Measurements from ENCODE around the gene COL27A1. TPM values are rescaled to one million over a fixed set of nuclear protein-coding genes. Genes with fewer than 3 reads are reported as not detected.

Gene COL27A1
- total RNA-seq, 1 donor from 2014 or later = 13.0 TPM

DNA sequence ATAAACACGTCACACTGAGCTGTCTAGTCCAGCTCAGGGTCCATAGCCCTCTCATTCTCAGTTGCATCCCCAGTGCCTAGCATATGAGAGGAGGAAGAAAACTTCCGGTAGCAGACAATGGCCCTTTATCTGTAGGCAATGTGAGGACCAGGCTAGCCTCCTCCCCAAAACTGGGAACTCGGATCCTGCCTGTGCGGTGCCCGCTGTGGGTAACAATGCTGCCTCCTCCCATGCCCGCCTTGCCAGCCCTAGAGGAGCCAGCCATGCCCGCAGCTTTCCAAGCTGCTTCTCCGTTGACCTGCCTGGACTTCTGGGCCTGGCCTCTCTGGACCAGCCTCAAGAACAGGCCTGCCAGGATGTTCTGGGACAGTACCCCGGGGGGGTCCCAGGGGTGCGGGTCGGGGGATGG is 93.0 kb downstream of the COL27A1 start:
- TF ChIP-seq, protein P1, sequence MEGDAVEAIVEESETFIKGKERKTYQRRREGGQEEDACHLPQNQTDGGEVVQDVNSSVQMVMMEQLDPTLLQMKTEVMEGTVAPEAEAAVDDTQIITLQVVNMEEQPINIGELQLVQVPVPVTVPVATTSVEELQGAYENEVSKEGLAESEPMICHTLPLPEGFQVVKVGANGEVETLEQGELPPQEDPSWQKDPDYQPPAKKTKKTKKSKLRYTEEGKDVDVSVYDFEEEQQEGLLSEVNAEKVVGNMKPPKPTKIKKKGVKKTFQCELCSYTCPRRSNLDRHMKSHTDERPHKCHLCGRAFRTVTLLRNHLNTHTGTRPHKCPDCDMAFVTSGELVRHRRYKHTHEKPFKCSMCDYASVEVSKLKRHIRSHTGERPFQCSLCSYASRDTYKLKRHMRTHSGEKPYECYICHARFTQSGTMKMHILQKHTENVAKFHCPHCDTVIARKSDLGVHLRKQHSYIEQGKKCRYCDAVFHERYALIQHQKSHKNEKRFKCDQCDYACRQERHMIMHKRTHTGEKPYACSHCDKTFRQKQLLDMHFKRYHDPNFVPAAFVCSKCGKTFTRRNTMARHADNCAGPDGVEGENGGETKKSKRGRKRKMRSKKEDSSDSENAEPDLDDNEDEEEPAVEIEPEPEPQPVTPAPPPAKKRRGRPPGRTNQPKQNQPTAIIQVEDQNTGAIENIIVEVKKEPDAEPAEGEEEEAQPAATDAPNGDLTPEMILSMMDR (IDR thresholded peaks at IDR 0.05) = no peak
- H3K27ac ChIP-seq = no peak overlapping the region
- H3K4me1 ChIP-seq = peaks cover 19% of the 10 kb centered on the region
- H3K4me3 ChIP-seq = no peak overlapping the region
- no peaks in the 10 kb centered on the region for H3K9me3 ChIP-seq
- no peaks in the 10 kb centered on the region for H3K27me3 ChIP-seq (ENCODE audit: low read depth)
- H3K36me3 ChIP-seq = no peaks in the 10 kb centered on the region
- ATAC-seq (no peak), DNase-seq (no peak)
- intact Hi-C loops (cut with DNase I) = no loop called here

DNA sequence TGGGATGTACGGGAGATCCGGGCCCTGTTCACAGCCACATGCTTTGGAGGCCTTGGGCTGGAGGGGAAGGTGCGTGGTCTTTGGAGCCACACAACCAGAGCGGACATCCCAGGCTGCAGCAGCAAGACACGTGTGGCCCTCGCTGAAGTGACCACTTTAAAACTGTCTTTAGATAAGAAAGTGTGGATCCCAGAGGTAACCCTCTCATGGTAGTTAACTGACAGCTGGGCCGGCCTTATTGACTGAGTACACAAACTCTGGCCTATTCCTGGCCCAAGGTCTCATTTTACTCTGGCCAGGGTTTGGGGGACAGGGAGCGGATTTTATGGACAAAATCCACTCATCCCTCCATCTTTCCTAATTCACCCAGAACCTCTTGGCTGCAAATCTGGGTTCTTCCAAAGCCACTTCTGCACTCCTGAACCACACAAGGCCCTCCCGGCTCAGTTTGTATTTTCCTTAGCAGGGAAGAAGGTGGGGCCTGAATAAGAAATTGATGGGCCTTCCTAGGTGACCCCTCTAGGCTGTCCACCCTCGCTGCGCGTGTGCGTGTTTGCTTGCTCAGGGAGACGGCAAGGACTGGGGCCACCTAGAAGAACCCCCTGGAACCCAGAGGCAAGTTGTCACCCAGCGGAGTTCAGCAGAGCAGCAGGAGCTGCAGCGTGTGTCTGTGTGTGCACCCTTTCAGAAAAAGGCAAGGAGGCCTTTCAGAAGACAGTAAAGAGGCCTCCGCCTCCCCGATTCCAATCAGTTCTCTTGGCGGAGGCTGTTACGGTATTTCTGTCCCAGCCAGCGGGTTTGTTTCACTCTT is 94.3 kb downstream of the COL27A1 start:
- intact Hi-C loops (cut with DNase I) = no loop called here
- H3K4me3 ChIP-seq = no peak overlapping the region
- DNase-seq (no peak), ATAC-seq (peak; percentile 3 to 7)
- H3K27ac ChIP-seq = no peak overlapping the region
- TF ChIP-seq, protein P1 (IDR thresholded peaks at IDR 0.05) = no peak
- no peaks in the 10 kb centered on the region for H3K27me3 ChIP-seq (ENCODE audit: low read depth)
- no peaks in the 10 kb centered on the region for H3K36me3 ChIP-seq
- H3K4me1 ChIP-seq = peaks cover 19% of the 10 kb centered on the region
- H3K9me3 ChIP-seq = no peaks in the 10 kb centered on the region

DNA sequence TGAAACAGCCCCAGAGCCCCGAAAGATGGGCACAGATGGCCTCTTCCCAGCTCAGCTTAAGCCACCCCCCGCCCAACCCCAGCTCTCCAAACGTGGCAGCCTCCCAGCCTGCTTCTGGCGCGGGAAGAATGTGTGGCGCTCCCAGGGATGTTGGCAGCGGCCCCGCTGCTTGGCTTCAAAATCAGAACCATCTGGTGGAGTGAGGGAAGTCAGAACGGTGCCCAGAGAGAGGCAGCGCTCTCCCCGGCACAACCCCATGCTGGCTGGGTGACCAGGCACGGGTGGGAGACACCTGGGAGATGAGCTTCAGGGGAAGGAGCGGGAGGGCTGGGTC is 94.9 kb downstream of the COL27A1 start:
- H3K36me3 ChIP-seq = no peaks in the 10 kb centered on the region
- peaks cover 19% of the 10 kb centered on the region for H3K4me1 ChIP-seq
- no peak overlapping the region for H3K27ac ChIP-seq
- intact Hi-C loops (cut with DNase I) = no loop called here
- TF ChIP-seq, protein P1 (IDR thresholded peaks at IDR 0.05) = no peak
- H3K27me3 ChIP-seq (ENCODE audit: low read depth) = no peaks in the 10 kb centered on the region
- no peak overlapping the region for H3K4me3 ChIP-seq
- DNase-seq (peak; percentile 85), ATAC-seq (peak; percentile 89 to 92)
- H3K9me3 ChIP-seq = no peaks in the 10 kb centered on the region

DNA sequence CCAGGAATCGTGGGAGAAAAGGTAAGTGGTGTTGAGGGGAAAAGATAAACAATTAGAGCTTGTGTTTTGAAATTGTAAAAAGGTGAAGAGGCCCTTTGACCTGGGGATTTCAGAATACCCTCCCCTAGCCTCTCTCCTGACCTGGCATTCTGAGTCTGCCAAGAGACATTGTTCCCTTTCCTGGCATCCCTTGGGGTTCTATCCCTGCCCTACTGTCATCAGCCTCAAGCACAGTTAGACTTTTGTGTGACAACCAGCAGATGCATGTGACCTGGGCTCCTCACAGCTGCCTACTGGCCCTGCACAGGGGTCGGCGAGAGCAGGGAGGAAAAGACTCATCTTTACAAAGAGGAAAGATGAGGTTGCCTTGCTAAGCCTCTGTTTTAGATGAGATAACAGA is 95.3 kb downstream of the COL27A1 start:
- Histone ChIP-seq H3K27me3 (ENCODE audit: low read depth) (no peaks in the 10 kb centered on the region), H3K36me3 (no peaks in the 10 kb centered on the region), H3K4me1 (peaks cover 19% of the 10 kb centered on the region), H3K4me3 (no peak overlapping the region), H3K9me3 (no peaks in the 10 kb centered on the region), H3K27ac (no peak overlapping the region)
- DNase-seq (no peak), ATAC-seq (no peak)
- intact Hi-C loops (cut with DNase I) = no loop called here
- TF ChIP-seq, protein P1 (IDR thresholded peaks at IDR 0.05) = no peak

DNA sequence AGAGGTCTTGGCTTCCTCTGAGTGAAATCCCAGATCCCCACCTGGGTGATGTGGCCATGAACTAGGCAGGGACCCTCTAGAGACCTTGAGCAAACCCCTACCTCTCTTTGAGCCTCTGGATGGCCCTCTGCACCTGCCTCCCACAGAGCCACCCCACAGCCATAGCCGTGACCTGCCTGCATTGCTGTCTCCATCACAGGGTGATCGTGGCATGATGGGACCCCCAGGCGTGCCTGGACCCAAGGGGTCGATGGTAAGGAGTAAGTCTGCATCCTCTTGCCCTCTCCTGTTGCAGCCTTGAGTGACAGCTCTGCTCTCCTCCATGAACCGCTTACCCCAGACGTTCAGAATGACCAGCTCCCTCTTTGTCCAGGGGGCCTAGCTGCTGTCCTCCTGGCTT is 97.1 kb downstream of the COL27A1 start:
- TF ChIP-seq, protein P1 (IDR thresholded peaks at IDR 0.05) = no peak
- DNase-seq = no peak
- Histone ChIP-seq H3K9me3 (no peaks in the 10 kb centered on the region), H3K36me3 (no peaks in the 10 kb centered on the region), H3K27me3 (ENCODE audit: low read depth) (no peaks in the 10 kb centered on the region), H3K4me3 (no peak overlapping the region), H3K4me1 (peaks cover 19% of the 10 kb centered on the region), H3K27ac (no peak overlapping the region)
- no peak for ATAC-seq
- intact Hi-C loops (cut with DNase I) = no loop called here
